ENCODE measurements around the gene FOXE3.

DNA sequence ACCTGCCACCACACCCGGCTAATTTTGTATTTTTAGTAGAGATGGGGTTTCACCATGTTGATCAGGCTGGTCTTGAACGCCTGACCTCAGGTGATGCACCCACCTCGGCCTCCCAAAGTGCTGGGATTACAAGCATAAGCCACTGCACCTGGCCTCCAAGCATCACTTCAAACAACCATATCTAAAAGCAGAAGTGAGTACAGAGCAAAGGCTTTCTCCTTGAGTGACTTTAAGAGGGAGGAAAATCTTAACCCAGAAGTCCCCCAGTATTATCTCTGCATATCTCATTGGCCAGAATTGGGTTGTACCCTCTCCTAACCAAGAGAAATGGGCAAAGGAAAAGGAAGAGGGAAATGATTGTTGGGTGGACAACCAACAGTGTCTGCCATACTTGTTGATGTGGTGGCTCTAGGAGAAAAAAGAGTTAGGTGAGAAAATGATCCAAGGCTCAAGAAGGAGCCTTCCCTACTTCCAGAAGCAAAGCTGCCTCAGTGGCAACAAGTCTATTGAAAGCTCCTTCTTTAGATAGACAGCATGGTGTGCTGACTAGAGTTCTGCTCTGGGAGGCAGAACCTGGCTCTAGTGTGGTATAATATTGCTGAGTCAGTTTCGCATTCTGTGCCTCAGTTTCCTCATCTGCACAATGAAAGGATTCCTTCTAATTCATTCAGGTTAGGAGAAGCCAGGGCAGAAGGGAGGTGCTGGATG is 16.8 kb upstream of the FOXE3 start:
- TF ChIP-seq, protein P1, sequence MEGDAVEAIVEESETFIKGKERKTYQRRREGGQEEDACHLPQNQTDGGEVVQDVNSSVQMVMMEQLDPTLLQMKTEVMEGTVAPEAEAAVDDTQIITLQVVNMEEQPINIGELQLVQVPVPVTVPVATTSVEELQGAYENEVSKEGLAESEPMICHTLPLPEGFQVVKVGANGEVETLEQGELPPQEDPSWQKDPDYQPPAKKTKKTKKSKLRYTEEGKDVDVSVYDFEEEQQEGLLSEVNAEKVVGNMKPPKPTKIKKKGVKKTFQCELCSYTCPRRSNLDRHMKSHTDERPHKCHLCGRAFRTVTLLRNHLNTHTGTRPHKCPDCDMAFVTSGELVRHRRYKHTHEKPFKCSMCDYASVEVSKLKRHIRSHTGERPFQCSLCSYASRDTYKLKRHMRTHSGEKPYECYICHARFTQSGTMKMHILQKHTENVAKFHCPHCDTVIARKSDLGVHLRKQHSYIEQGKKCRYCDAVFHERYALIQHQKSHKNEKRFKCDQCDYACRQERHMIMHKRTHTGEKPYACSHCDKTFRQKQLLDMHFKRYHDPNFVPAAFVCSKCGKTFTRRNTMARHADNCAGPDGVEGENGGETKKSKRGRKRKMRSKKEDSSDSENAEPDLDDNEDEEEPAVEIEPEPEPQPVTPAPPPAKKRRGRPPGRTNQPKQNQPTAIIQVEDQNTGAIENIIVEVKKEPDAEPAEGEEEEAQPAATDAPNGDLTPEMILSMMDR (IDR thresholded peaks at IDR 0.05; ENCODE audit: insufficient read depth, low read length, poor library complexity, severe bottlenecking), result no peak
- TF ChIP-seq EZH2phosphoT487 (conservative IDR thresholded peaks at IDR 0.05; ENCODE audit: low read length), result no peak
